SK-N-MC (cell line): ENCODE measurements around the gene FBXL16.

Source experiments
- EZH2 ChIP-seq: fragments of 200-600 bp; sonication (generic); IDR thresholded peaks from one replicate; pipeline ENCODE4 v1.6.1; 2017; ENCODE audit warnings: antibody characterized with exemption
- POLR2AphosphoS5 ChIP-seq: IDR thresholded peaks from 2 replicates; pipeline ENCODE4 v1.6.1; 2012; ENCODE audit warnings: mild to moderate bottlenecking, low read depth, low read length, borderline replicate concordance

GRCh38 chr16:704047-704446 lies 1.6 kb downstream of the FBXL16 start:
- TF ChIP-seq EZH2: no peak
- no peak for TF ChIP-seq POLR2AphosphoS5
